Dermis microvascular lymphatic vessel endothelial cell (primary cell): ENCODE measurements around the gene TRPM2. TPM values are rescaled to one million over a fixed set of nuclear protein-coding genes. Genes with fewer than 3 reads are reported as not detected.
A peak's percentile ranks its signal among the peaks of the same experiment; 100 is the strongest.

Experiments
- DNase-seq, 2 donors: peaks; one replicate each; pipeline versions ENCODE4 v3.0.0 to v3.0.0-alpha.2; 2010; ENCODE audit warnings: low read depth in 2 of 2
- total RNA-seq: library from RNA; depleted of rRNA; stranded (reverse); fragments of >200 nt; gene quantifications from 2 replicates; pipeline ENCODE4 v1.2.1, GENCODE V29; 2014

The TRPM2 gene
- total RNA-seq, 1 donor from 2014 or later = 0.39 TPM

GRCh38 chr21:44462086-44462833, 108.8 kb downstream of the TRPM2 start:
- DNase-seq = no peak

- DNase-seq = no peak
These were observed 109.4 kb downstream of the TRPM2 start for GRCh38 chr21:44462834-44463200.

- no peak for DNase-seq
These were observed 110.3 kb downstream of the TRPM2 start for GRCh38 chr21:44463724-44464123.

- no peak for DNase-seq
These were observed 110.9 kb downstream of the TRPM2 start for GRCh38 chr21:44464351-44464750.

GRCh38 chr21:44466351-44466954, 113.0 kb downstream of the TRPM2 start:
- no peak for DNase-seq

GRCh38 chr21:44466996-44467858, 113.8 kb downstream of the TRPM2 start:
- no peak for DNase-seq

- DNase-seq = no peak
These were observed 114.4 kb downstream of the TRPM2 start for GRCh38 chr21:44467859-44468195.

GRCh38 chr21:44471341-44471740, 117.9 kb downstream of the TRPM2 start:
- DNase-seq = no peak

GRCh38 chr21:44471996-44472395, 118.6 kb downstream of the TRPM2 start:
- no peak for DNase-seq

GRCh38 chr21:44473915-44474555, 120.6 kb downstream of the TRPM2 start:
- no peak for DNase-seq

- DNase-seq = no peak
These were observed 121.9 kb downstream of the TRPM2 start for GRCh38 chr21:44475266-44475845.

- DNase-seq = no peak
These were observed 123.7 kb downstream of the TRPM2 start for GRCh38 chr21:44477131-44477530.

- no peak for DNase-seq
These were observed 124.3 kb downstream of the TRPM2 start for GRCh38 chr21:44477712-44478111.

GRCh38 chr21:44478124-44478800, 124.8 kb downstream of the TRPM2 start:
- no peak for DNase-seq

- no peak for DNase-seq
These were observed 125.4 kb downstream of the TRPM2 start for GRCh38 chr21:44478801-44479167.

GRCh38 chr21:44479556-44480199, 126.3 kb downstream of the TRPM2 start:
- DNase-seq = peak in 1 of 2 donors; percentile 38

- no peak for DNase-seq
These were observed 127.0 kb downstream of the TRPM2 start for GRCh38 chr21:44480200-44481053.

- no peak for DNase-seq
These were observed 129.3 kb downstream of the TRPM2 start for GRCh38 chr21:44482581-44483287.
